ENCODE results near the gene ING3.

Gene ING3

GRCh38 chr7:120991161-120991560, 40.6 kb downstream of the ING3 start:
- Mint-ChIP-seq H3K27ac (no peak overlapping the region), H3K9me3 (no peaks in the 10 kb centered on the region), H3K4me1 (peaks cover 33% of the 10 kb centered on the region), H3K4me3 (no peak overlapping the region), H3K27me3 (peaks cover 36% of the 10 kb centered on the region)
- ATAC-seq (no peak), DNase-seq (no peak)

DNA sequence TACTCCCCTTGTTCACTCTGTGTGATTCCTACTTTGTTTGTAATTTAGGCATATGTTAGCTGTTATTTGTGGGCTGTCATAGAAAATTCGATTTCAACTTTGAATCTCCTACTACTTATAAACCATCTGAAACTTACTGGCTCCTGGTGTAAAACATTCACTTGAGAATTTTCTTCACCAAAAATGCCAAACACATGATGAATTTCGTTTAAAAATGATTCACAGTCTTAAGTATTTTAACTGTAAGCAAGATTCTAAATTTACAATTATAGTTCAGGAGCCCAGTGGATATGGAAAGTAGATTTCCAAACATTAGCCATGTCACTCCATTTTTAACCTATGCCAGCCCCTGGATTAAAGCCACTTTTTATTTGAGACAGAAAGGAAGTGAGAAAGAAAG, 41.0 kb downstream of the ING3 start:
- H3K27ac Mint-ChIP-seq = no peak overlapping the region
- DNase-seq (no peak), ATAC-seq (no peak)
- peaks cover 32% of the 10 kb centered on the region for H3K27me3 Mint-ChIP-seq
- peaks cover 36% of the 10 kb centered on the region for H3K4me1 Mint-ChIP-seq
- H3K4me3 Mint-ChIP-seq = no peak overlapping the region
- H3K9me3 Mint-ChIP-seq = no peaks in the 10 kb centered on the region

GRCh38 chr7:120992272-120992964, 41.8 kb downstream of the ING3 start:
- Mint-ChIP-seq H3K4me1 (peaks cover 42% of the 10 kb centered on the region), H3K27me3 (peaks cover 24% of the 10 kb centered on the region), H3K4me3 (no peak overlapping the region), H3K9me3 (no peaks in the 10 kb centered on the region), H3K27ac (no peak overlapping the region)
- DNase-seq (no peak), ATAC-seq (no peak)

- no peak overlapping the region for H3K4me3 Mint-ChIP-seq
- H3K27ac Mint-ChIP-seq = no peak overlapping the region
- peaks cover 39% of the 10 kb centered on the region for H3K4me1 Mint-ChIP-seq
- peaks cover 21% of the 10 kb centered on the region for H3K27me3 Mint-ChIP-seq
- no peak for DNase-seq
- no peaks in the 10 kb centered on the region for H3K9me3 Mint-ChIP-seq
- no peak for ATAC-seq
Measured at GRCh38 chr7:120992965-120993494, 42.5 kb downstream of the ING3 start.

GRCh38 chr7:120993553-120994191, 43.1 kb downstream of the ING3 start:
- no peak overlapping the region for H3K4me3 Mint-ChIP-seq

GRCh38 chr7:120994512-120995410, 44.2 kb downstream of the ING3 start:
- H3K27me3 Mint-ChIP-seq = peaks cover 5% of the 10 kb centered on the region
- no peaks in the 10 kb centered on the region for H3K9me3 Mint-ChIP-seq
- DNase-seq (no peak), ATAC-seq (no peak)
- H3K4me1 Mint-ChIP-seq = peaks cover 21% of the 10 kb centered on the region
- H3K4me3 Mint-ChIP-seq = no peak overlapping the region
- H3K27ac Mint-ChIP-seq = no peak overlapping the region

More at GRCh38 chr7:120993553-120994191, 43.1 kb downstream of the ING3 start:
- Mint-ChIP-seq H3K9me3 (no peaks in the 10 kb centered on the region), H3K4me1 (peaks cover 32% of the 10 kb centered on the region), H3K27me3 (peaks cover 15% of the 10 kb centered on the region), H3K27ac (no peak overlapping the region)
- ATAC-seq (no peak), DNase-seq (no peak)

GRCh38 chr7:120995654-120996053, 45.1 kb downstream of the ING3 start:
- Mint-ChIP-seq H3K4me3 (no peak overlapping the region), H3K9me3 (no peaks in the 10 kb centered on the region), H3K27ac (peak overlapping the region in 1 of 2 donors; percentile 59), H3K4me1 (peaks cover 25% of the 10 kb centered on the region), H3K27me3 (no peaks in the 10 kb centered on the region)
- DNase-seq (no peak), ATAC-seq (no peak)

GRCh38 chr7:120996333-120996987, 45.9 kb downstream of the ING3 start:
- no peak overlapping the region for H3K27ac Mint-ChIP-seq
- DNase-seq (no peak), ATAC-seq (no peak)
- no peak overlapping the region for H3K4me3 Mint-ChIP-seq
- no peaks in the 10 kb centered on the region for H3K9me3 Mint-ChIP-seq
- peaks cover 25% of the 10 kb centered on the region for H3K4me1 Mint-ChIP-seq
- no peaks in the 10 kb centered on the region for H3K27me3 Mint-ChIP-seq

DNA sequence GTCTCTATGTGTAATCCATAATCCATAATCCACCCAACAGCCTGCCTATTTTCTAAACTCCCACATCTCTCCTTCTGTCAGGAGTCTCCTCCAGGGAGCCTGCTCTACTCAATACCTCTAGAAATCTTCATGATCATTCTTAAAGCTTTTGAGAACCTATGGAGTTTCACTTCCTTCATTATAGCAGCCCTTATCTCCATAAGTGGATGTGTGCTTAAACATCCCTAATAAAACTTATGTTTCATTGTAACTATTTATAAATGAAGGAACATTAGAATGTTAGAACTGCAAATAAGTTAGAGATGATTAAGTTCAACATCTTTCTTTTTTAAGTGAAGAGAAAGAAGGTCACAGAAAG, 46.4 kb downstream of the ING3 start:
- Mint-ChIP-seq H3K4me3 (no peak overlapping the region), H3K27me3 (no peaks in the 10 kb centered on the region), H3K4me1 (peaks cover 25% of the 10 kb centered on the region), H3K27ac (no peak overlapping the region), H3K9me3 (no peaks in the 10 kb centered on the region)
- ATAC-seq (no peak), DNase-seq (no peak)

DNA sequence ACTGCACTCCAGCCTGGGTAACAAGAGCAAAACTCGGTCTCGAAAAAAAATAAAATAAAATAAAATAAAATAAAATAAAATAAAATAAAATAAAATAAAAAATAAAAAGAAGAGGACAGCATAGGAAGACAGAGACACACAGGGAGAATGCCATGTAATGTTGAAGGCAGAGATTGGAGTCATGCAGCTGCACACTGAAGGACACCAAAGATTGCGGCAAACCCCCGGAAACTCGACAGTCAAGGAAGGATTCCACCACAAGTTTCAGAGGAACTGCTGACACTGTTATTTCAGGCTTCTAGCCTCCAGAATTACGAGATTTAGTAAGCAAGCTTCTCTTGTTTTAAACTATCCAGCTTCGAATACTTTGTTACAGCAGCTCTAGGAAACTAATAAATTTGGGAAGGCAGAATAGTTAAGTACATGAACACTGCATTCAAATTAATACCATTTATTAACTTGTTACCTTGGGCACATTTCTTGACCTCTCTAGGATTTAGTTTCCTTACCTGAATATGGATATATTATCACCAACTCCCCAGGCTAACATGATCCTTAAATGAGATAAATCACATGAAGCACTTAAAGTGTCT, 47.4 kb downstream of the ING3 start:
- ATAC-seq (no peak), DNase-seq (no peak)
- peaks cover 25% of the 10 kb centered on the region for H3K4me1 Mint-ChIP-seq
- no peak overlapping the region for H3K4me3 Mint-ChIP-seq
- H3K27me3 Mint-ChIP-seq = peaks cover 4% of the 10 kb centered on the region
- no peak overlapping the region for H3K27ac Mint-ChIP-seq
- H3K9me3 Mint-ChIP-seq = no peaks in the 10 kb centered on the region

- Mint-ChIP-seq H3K27ac (no peak overlapping the region), H3K27me3 (peaks cover 9% of the 10 kb centered on the region), H3K9me3 (no peaks in the 10 kb centered on the region), H3K4me3 (no peak overlapping the region), H3K4me1 (peaks cover 25% of the 10 kb centered on the region)
- ATAC-seq (no peak), DNase-seq (no peak)
Measured at GRCh38 chr7:120998520-120998919, 47.9 kb downstream of the ING3 start.

GRCh38 chr7:120998996-120999565, 48.5 kb downstream of the ING3 start:
- DNase-seq (no peak), ATAC-seq (no peak)
- peaks cover 15% of the 10 kb centered on the region for H3K27me3 Mint-ChIP-seq
- H3K27ac Mint-ChIP-seq = no peak overlapping the region
- H3K4me3 Mint-ChIP-seq = no peak overlapping the region
- H3K4me1 Mint-ChIP-seq = peaks cover 25% of the 10 kb centered on the region
- H3K9me3 Mint-ChIP-seq = no peaks in the 10 kb centered on the region

- no peak for ATAC-seq
- peaks cover 22% of the 10 kb centered on the region for H3K4me1 Mint-ChIP-seq
- no peak overlapping the region for H3K27ac Mint-ChIP-seq
- H3K9me3 Mint-ChIP-seq = no peaks in the 10 kb centered on the region
- DNase-seq = no peak
- H3K4me3 Mint-ChIP-seq = no peak overlapping the region
- H3K27me3 Mint-ChIP-seq = peaks cover 22% of the 10 kb centered on the region
Measured at GRCh38 chr7:121000081-121000983, 49.8 kb downstream of the ING3 start.

Measured in stimulated activated naive CD8-positive, alpha-beta T cell treated with anti-CD3 and anti-CD28 coated beads, Interleukin-15, amount 100 ng/mL, for 72 hours (primary cell).